Brain microvascular endothelial cell (primary cell): Measurements from ENCODE around the gene PCNX3.
"Not testable (repeated sequence)": the region's sequence is repeated elsewhere in the genome, so short reads cannot be mapped to it uniquely, and the experiment has no call there.

Source experiments
- DNase-seq: peaks from one replicate; pipeline ENCODE4 v3.0.0-alpha.2; 2020
- H3K27ac ChIP-seq: fragments of 250-450 bp; sonication (Bioruptor Pico); 2 replicates; pipeline ENCODE4 v1.5.1; 2020; ENCODE audit warnings: mild to moderate bottlenecking, moderate library complexity
- H3K27me3 ChIP-seq: fragments of 250-450 bp; sonication (Bioruptor Pico); replicated peaks from 2 replicates; pipeline ENCODE4 v1.5.1; 2020; ENCODE audit warnings: mild to moderate bottlenecking
- H3K36me3 ChIP-seq: fragments of 250-450 bp; sonication (Bioruptor Pico); replicated peaks from 2 replicates; pipeline ENCODE4 v1.5.1; 2020; ENCODE audit warnings: mild to moderate bottlenecking
- H3K4me3 ChIP-seq: 2 replicates; pipeline ENCODE4 v1.5.1; 2011; ENCODE audit warnings: low read depth, mild to moderate bottlenecking, control low read depth, low read length, moderate library complexity
- in situ Hi-C: cut with HindIII; loops from 2 replicates; pipeline ENCODE4 v1.10.0; 2017; ENCODE audit warnings: low sequenced_read_pairs, low pct_ligation_motif_present
- TF ChIP-seq, protein P1 (sequence below): IDR thresholded peaks from 2 replicates; pipeline ENCODE4 v1.5.1; 2011; ENCODE audit warnings: low read depth, mild to moderate bottlenecking, moderate library complexity, low read length, control low read depth, inconsistent platforms; ENCODE audit errors: missing control alignments

Gene PCNX3

DNA sequence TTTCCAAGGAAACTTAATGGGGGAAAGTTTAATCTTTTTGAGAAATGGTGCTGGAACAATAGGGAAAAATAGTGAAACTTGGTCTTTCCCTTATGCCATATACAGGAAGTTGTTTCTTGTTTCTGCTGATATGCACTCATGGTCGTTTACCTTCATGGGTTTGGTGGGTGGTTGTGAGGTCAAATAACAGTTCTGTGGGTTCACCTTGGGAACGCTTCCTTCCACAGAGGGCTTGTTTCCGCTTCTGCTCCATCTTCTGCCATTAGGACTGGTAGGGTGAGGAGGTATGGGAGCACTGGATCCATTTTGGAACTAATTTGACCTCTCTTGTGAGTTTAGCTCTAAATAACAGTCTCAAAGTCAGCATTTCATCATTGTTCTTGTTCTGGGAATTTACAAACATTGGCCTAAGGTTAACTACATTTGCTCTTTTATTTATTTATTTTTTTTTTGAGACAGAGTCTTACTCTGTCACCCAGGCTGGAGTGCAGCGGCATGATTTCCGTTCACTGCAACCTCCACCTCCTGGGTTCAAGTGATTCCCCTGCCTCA lies 64.7 kb downstream of the PCNX3 start:
- DNase-seq = no peak
- H3K36me3 ChIP-seq = no peaks in the 10 kb centered on the region
- in situ Hi-C loops = no loop called here
- H3K4me3 ChIP-seq = no peak overlapping the region
- H3K27me3 ChIP-seq = peaks cover 2% of the 10 kb centered on the region
- no peak overlapping the region for H3K27ac ChIP-seq
- TF ChIP-seq, protein P1, sequence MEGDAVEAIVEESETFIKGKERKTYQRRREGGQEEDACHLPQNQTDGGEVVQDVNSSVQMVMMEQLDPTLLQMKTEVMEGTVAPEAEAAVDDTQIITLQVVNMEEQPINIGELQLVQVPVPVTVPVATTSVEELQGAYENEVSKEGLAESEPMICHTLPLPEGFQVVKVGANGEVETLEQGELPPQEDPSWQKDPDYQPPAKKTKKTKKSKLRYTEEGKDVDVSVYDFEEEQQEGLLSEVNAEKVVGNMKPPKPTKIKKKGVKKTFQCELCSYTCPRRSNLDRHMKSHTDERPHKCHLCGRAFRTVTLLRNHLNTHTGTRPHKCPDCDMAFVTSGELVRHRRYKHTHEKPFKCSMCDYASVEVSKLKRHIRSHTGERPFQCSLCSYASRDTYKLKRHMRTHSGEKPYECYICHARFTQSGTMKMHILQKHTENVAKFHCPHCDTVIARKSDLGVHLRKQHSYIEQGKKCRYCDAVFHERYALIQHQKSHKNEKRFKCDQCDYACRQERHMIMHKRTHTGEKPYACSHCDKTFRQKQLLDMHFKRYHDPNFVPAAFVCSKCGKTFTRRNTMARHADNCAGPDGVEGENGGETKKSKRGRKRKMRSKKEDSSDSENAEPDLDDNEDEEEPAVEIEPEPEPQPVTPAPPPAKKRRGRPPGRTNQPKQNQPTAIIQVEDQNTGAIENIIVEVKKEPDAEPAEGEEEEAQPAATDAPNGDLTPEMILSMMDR = no peak

DNA sequence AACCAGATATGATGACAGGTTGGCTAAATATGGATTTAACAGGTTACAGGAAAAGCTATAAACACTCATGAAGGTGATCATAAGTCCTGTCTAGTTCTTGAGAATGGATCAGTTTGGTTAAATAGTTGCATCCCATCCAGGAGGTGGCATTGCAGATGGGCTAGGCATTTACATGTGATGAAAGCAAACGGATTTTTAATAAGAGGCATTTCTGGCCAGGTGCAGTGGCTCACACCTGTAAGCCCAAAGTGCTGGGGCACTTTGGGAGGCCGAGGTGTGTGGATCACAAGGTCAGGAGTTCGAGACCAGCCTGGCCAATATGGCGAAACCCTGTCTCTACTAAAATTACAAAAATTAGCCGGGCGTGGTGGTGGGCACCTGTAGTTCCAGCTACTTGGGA lies 67.9 kb downstream of the PCNX3 start:
- H3K36me3 ChIP-seq, DNase-seq, H3K4me3 ChIP-seq, H3K27me3 ChIP-seq, H3K27ac ChIP-seq, in situ Hi-C loops: not testable (repeated sequence)

DNA sequence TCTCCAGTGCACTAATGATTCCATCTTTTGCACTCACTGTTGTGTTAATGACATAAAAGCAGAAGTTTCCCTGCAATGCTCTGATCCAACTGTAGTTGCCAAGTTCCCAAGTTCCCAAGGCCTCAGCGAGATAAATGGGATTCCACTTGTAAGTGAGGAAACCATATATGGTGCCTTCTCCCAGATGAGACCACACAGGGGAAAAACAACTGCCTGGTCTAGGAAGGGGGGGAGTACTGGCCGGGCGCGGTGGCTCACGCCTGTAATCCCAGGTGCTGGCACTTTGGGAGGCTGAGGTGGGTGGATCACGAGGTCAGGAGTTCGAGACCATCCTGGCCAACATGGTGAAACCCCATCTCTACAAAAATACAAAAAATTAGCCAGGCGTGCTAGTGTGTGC lies 70.4 kb downstream of the PCNX3 start:
- Histone ChIP-seq H3K36me3 (no peaks in the 10 kb centered on the region), H3K4me3 (no peak overlapping the region), H3K27me3 (peaks cover 2% of the 10 kb centered on the region), H3K27ac (no peak overlapping the region)
- TF ChIP-seq, protein P1 = no peak
- DNase-seq = no peak
- in situ Hi-C loops = no loop called here
